Esophagus squamous epithelium (tissue), 4 donors: ENCODE results near the gene STARD9.

ENCODE experiments used
- CTCF ChIP-seq, 6 experiments: fragments of 450-650 bp in 4 of 6; fragments of 200-600 bp in 2 of 6; sonication (generic) in 2 of 6; IDR thresholded peaks; one replicate each; pipeline ENCODE4 v1.5.1; 2016 to 2019; ENCODE audit warnings: antibody characterized with exemption in 6 of 6, mild to moderate bottlenecking in 4 of 6, moderate library complexity in 4 of 6
- POLR2A ChIP-seq, 4 donors: fragments of 450-650 bp; IDR thresholded peaks; one replicate each; pipeline ENCODE4 v1.6.1; 2017; ENCODE audit warnings: antibody characterized with exemption in 4 of 4, mild to moderate bottlenecking in 4 of 4, moderate library complexity in 3 of 4

DNA sequence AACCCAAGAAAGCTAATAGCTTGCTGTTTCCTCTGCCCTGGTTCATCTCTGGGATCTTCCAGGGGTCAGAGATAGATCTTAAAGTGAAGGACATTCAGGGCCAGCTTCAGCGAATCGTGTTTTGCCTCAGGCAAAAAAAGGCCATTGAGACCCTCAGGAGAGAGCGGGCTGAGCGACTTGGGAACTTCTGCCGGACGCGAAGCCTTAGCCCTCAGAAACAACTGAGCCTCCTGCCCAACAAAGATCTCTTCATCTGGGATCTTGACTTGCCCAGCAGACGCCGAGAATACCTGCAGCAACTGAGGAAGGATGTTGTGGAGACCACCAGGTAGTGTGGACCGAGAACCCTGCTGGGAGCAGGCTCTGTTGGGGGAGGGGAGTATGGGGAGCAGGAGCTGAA lies 119.0 kb downstream of the STARD9 start:
- TF ChIP-seq CTCF (IDR thresholded peaks at IDR 0.05) (no peak), POLR2A (IDR thresholded peaks at IDR 0.05) (no peak)
